Aorta (tissue), 5 donors: ENCODE data around the gene COCH. TPM values are rescaled to one million over a fixed set of nuclear protein-coding genes. Genes with fewer than 3 reads are reported as not detected.
A peak's percentile ranks its signal among the peaks of the same experiment; 100 is the strongest.

Source experiments
- ATAC-seq: fragments of 200-7000 bp; cut with Tn5 transposase; one replicate; pipeline ENCODE4 v1.9.1; 2022; ENCODE audit warnings: moderate library complexity; ENCODE audit not compliant: low FRiP score
- DNase-seq, 2 donors: peaks; one replicate each; pipeline ENCODE4 v3.0.0-alpha.2; 2020
- H3K27ac ChIP-seq, 2 donors: one replicate each; pipeline ENCODE4 v1.5.1; 2013; ENCODE audit warnings: low read length in 2 of 2, mild to moderate bottlenecking in 2 of 2, moderate library complexity in 2 of 2, control low read depth in 1 of 2, inconsistent platforms in 1 of 2, low read depth in 1 of 2
- H3K27me3 ChIP-seq, 2 donors: one replicate each; pipeline ENCODE4 v1.6.1; 2013; ENCODE audit warnings: control low read depth in 1 of 2, low read length in 1 of 2, mild to moderate bottlenecking in 1 of 2, moderate library complexity in 1 of 2; ENCODE audit not compliant: insufficient read depth in 2 of 2, control insufficient read depth in 1 of 2
- H3K36me3 ChIP-seq, 2 donors: one replicate each; pipeline ENCODE4 v1.6.1; 2013; ENCODE audit warnings: control low read depth in 1 of 2, low read length in 1 of 2, mild to moderate bottlenecking in 1 of 2; ENCODE audit not compliant: insufficient read depth in 2 of 2, control insufficient read depth in 1 of 2
- H3K4me1 ChIP-seq, 2 donors: one replicate each; pipeline ENCODE4 v1.6.1; 2013; ENCODE audit warnings: low read length in 2 of 2, control low read depth in 1 of 2, mild to moderate bottlenecking in 1 of 2, moderate library complexity in 1 of 2; ENCODE audit not compliant: insufficient read depth in 2 of 2, control insufficient read depth in 1 of 2
- H3K4me3 ChIP-seq, 2 donors: one replicate each; pipeline ENCODE4 v1.5.1; 2013; ENCODE audit warnings: low read length in 2 of 2, control low read depth in 1 of 2, mild to moderate bottlenecking in 1 of 2
- H3K9me3 ChIP-seq: one replicate; pipeline ENCODE4 v1.6.1; 2013; ENCODE audit warnings: mild to moderate bottlenecking, low read length; ENCODE audit not compliant: control insufficient read depth
- WGBS, 2 donors: extraction: QIAGEN DNeasy Blood & Tissue Kit; methylation state at CpG; one replicate each; pipeline ENCODE4 v1.1.7; 2013; 5-methylcytosine and 5-hydroxymethylcytosine counted together
- intact Hi-C, 2 donors: fragments of 100-400 bp; cut with DNase I; formaldehyde crosslinking; loops; one replicate each; pipeline versions ENCODE4 v1.14.2 to v1.15.0; 2022
- long read RNA-seq, 2 donors: library from polyadenylated mRNA; unstranded; transcript quantifications; one replicate each; pipeline ENCODE4 v2.0.0, GENCODE V29; 2020 to 2021
- polyA plus RNA-seq, 2 donors: library from polyadenylated mRNA; stranded (reverse); fragments of 200-250 nt; gene quantifications; one replicate each; pipeline ENCODE4 v1.2.3, GENCODE V29; 2013
- total RNA-seq, 2 donors: library from RNA; stranded (reverse); fragmentation: NEBNext Ultra II Directional; extraction: Animal tissue kit (Norgen Biotek cat#: 25700); gene quantifications; one replicate each; pipeline ENCODE4 v1.2.1, GENCODE V29; 2021
- donor health status: healthy with polysubstance abuse.
- donor health status: Bipolar disorder and iron deficiency.
- donor health status: DM: no; HTN: no; CAD: no.
- donor health status: DM: no; HTN: no; CAD: no.
- donor health status: DM: yes; HTN: yes; CAD: no.

Gene COCH
- total RNA-seq = 1 to 10 TPM; 1.4 to 2.9 TPM
- 1 to 10 TPM in 1 of 2 donors, under 1 TPM in 1; 0.90 to 1.9 TPM for polyA plus RNA-seq
- long read RNA-seq, donor 1, transcript COCH-202 (12 exons, 2,571 nt) = major isoform, 6 of 29 reads
- long read RNA-seq, donor 1, partial matches to known transcripts = 0 of 29 reads
- long read RNA-seq, donor 1, other reads (novel, unspliced or antisense) = 19 of 29 reads
- long read RNA-seq, donor 2, partial matches to known transcripts = 0 of 21 reads
- long read RNA-seq, donor 2, other reads (novel, unspliced or antisense) = 19 of 21 reads

- peak; percentile 47 to 77 for DNase-seq
- no peak within 1 kb of the TSS for H3K27ac ChIP-seq
- no peaks in the 10 kb centered on the region for H3K9me3 ChIP-seq
- H3K4me3 ChIP-seq = peak within 1 kb of the TSS; percentile 44 to 46
- ATAC-seq = peak; percentile 56
- peaks cover 0 to 4% of the 10 kb centered on the region in 2 donors for H3K27me3 ChIP-seq
- intact Hi-C loops = no loop called here
- H3K4me1 ChIP-seq = no peaks in the 10 kb centered on the region
- H3K36me3 ChIP-seq = no peaks in the 10 kb centered on the region
- WGBS, 2 donors = 5 to 6% methylated on average over 74 to 99 of the region's 99 CpGs
Measured at GRCh38 chr14:30874120-30874998, at the start of gene COCH. TSS of gene COCH (plus strand) at chr14:30874559. CDS start at chr14:30874939, 380 bp downstream.

DNA sequence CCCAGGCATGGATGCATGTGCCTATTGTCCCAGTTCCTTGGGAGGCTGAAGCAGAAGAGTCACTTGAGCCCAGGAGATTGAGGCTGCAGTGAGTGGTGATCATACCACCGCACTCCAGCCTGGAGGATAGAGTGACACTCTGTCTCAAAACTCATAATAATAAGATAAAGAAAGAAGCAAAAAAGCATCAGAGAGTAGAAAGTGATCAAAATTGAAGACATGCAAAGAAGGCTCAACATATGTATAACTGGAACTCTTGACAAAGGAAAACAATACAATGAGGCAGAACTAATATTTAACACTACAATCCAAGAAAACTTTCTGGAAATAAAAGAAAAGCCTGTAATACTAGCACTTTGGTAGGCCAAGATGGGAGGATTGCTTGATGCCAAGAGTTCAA is 48.3 kb upstream of the COCH start:
- Histone ChIP-seq H3K9me3 (peaks cover 4% of the 10 kb centered on the region), H3K4me1 (no peaks in the 10 kb centered on the region), H3K36me3 (no peaks in the 10 kb centered on the region), H3K27ac (no peak overlapping the region), H3K27me3 (no peaks in the 10 kb centered on the region), H3K4me3 (no peak overlapping the region)
- ATAC-seq = no peak
- DNase-seq = no peak
- intact Hi-C loops = no loop called here
- WGBS, 2 donors = 92 to 98% methylated on average over 1 of the region's 1 CpG

DNA sequence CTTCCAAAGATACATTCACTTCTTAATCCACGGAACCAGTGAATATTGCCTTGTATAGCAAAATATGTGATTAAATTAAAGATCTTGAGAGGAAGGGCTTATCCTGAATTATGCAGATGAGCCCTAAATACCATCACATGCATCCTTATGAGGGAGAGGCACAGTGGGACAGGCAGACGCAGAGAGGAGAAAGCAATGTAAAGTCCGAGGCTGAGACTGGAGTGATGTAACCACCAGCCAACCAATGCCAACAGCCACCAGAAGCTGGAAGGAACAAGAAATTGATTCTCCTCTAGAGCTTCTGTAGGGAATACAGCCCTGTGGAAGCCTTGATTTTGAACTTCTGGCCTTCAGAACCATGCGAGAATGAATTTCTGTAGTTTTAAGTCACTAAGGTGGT is 44.5 kb upstream of the COCH start:
- Histone ChIP-seq H3K4me3 (no peak overlapping the region), H3K27me3 (no peaks in the 10 kb centered on the region), H3K4me1 (no peaks in the 10 kb centered on the region), H3K36me3 (no peaks in the 10 kb centered on the region), H3K9me3 (peaks cover 4% of the 10 kb centered on the region), H3K27ac (no peak overlapping the region)
- intact Hi-C loops = no loop called here
- ATAC-seq = no peak
- DNase-seq = no peak
- WGBS, 2 donors = 71 to 90% methylated on average over 4 of the region's 4 CpGs

- Histone ChIP-seq H3K27me3 (no peaks in the 10 kb centered on the region), H3K9me3 (no peaks in the 10 kb centered on the region), H3K27ac (no peak overlapping the region), H3K4me1 (no peaks in the 10 kb centered on the region), H3K4me3 (no peak overlapping the region), H3K36me3 (no peaks in the 10 kb centered on the region)
- intact Hi-C loops = no loop called here
- DNase-seq (no peak), ATAC-seq (no peak)
Measured at GRCh38 chr14:30834353-30834752, 40.0 kb upstream of the COCH start.

GRCh38 chr14:30838351-30838750 is 36.0 kb upstream of the COCH start:
- DNase-seq (no peak), ATAC-seq (no peak)
- WGBS, 2 donors = 32 to 37% methylated on average over 2 of the region's 2 CpGs
- no peaks in the 10 kb centered on the region for H3K36me3 ChIP-seq
- no peak overlapping the region for H3K27ac ChIP-seq
- no peaks in the 10 kb centered on the region for H3K27me3 ChIP-seq
- no peaks in the 10 kb centered on the region for H3K4me1 ChIP-seq
- no peaks in the 10 kb centered on the region for H3K9me3 ChIP-seq
- H3K4me3 ChIP-seq = no peak overlapping the region
- intact Hi-C loops = no loop called here

- Histone ChIP-seq H3K4me3 (no peak overlapping the region), H3K27ac (no peak overlapping the region), H3K27me3 (no peaks in the 10 kb centered on the region), H3K36me3 (no peaks in the 10 kb centered on the region), H3K4me1 (no peaks in the 10 kb centered on the region), H3K9me3 (no peaks in the 10 kb centered on the region)
- DNase-seq (no peak), ATAC-seq (no peak)
- 89 to 93% methylated on average over 10 of the region's 10 CpGs for WGBS, 2 donors
- intact Hi-C loops = no loop called here
Measured at GRCh38 chr14:30840086-30840779, 34.1 kb upstream of the COCH start.

DNA sequence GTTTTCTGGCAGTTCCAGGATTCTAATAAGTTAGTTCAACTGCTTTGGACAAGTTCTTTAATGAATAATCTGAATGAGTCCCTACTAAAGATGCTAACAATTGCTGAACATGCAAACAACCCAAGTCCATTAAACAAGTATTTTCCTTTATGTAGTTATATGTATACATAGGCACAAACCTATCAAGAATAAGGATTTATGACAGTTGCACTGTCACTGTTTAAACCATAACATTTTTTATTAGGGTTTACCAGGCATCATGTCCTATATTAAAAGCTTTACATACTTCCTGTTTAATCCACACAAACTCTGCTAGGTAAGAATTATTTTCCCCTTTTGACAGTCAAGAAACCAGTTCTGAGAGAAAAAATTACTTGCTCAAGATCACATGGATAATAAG is 31.9 kb upstream of the COCH start:
- DNase-seq (no peak), ATAC-seq (no peak)
- H3K27ac ChIP-seq = no peak overlapping the region
- H3K4me3 ChIP-seq = no peak overlapping the region
- H3K36me3 ChIP-seq = no peaks in the 10 kb centered on the region
- no peaks in the 10 kb centered on the region for H3K9me3 ChIP-seq
- H3K4me1 ChIP-seq = no peaks in the 10 kb centered on the region
- H3K27me3 ChIP-seq = no peaks in the 10 kb centered on the region
- intact Hi-C loops = no loop called here

DNA sequence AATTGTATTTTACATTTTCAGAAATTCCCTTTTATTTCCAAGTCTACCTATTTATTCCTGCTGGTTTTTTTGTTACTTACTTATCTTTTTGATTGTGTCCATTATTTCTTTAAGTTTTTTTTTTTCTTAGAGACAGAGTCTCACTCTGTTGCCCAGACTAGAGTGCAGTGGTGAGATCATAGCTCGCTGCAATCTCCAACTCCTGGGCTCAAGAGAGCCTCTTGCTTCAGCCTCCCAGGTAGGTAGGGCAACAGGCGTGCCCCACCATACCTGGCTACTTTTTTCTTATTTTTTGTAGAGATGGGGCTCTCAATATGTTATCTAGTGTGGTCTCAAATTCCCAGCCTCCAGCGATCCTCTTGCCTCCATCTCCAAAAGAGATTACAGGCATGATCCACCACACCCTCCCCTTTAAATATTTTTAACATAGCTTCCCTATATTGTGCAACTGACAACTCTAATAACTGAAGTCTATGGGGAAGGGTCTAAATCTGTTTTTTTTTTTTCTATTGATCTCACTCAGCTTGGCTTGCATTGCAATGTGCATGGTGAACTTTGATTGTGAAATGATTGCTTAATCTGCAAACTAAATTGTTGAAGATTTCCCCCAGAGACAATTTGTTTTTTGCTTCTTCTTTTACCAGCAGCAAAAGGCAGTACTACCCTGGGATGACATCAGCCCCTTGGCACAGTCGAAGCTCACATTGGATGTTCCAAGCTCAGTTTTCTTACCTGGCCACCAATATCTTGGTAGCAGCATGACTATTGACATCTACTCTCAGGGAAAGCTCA is 25.7 kb upstream of the COCH start:
- no peaks in the 10 kb centered on the region for H3K27me3 ChIP-seq
- no peaks in the 10 kb centered on the region for H3K9me3 ChIP-seq
- intact Hi-C loops = no loop called here
- no peak overlapping the region for H3K4me3 ChIP-seq
- 86 to 87% methylated on average over 4 of the region's 4 CpGs for WGBS, 2 donors
- H3K4me1 ChIP-seq = no peaks in the 10 kb centered on the region
- no peak overlapping the region for H3K27ac ChIP-seq
- H3K36me3 ChIP-seq = no peaks in the 10 kb centered on the region
- ATAC-seq = no peak
- DNase-seq = no peak
